GM19238 (cell line): ENCODE measurements around the gene PHYKPL.

Experiments
- DNase-seq: peaks from one replicate; pipeline ENCODE4 v3.0.0; 2011; ENCODE audit warnings: low spot score; ENCODE audit not compliant: insufficient read length

The PHYKPL gene

GRCh38 chr5:178192787-178193186, 39.8 kb downstream of the PHYKPL start:
- no peak for DNase-seq

DNA sequence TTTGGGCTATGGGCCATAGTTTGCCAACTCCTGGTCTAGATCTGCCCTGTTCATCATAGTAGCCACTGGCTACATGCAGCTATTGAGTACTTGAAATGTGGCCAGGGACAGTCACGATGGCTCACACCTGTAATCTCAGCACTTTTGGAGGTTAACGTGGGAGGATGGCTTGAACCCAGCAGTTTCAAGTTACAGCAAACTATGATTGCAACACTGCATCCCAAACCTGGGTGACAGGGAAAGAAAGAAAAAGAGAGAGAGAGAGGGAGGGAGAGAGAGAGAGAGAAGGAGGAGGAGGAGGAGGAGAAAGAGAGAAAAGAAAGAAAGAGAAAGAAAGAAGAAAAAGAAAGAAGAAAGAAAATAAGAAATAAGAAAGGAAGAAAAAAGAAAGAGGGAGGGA, 40.4 kb downstream of the PHYKPL start:
- DNase-seq, result no peak

DNA sequence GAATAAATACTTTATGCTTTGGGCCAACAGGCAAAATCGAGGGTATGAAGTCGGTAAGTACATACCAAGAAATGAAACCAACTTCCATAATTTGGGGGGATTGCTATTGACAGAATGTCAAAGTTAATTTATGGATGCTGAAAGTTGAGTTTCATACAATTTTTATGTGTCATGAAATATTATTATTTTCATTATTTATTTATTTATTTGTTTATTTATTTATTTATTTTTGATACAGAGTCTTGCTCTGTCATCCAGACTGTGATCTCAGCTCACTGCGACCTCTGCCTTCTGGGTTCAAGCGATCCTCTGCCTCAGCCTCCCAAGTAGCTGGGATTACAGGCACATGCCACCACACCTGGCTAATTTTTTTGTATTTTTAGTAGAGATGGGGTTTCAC, 40.9 kb downstream of the PHYKPL start:
- no peak for DNase-seq

DNA sequence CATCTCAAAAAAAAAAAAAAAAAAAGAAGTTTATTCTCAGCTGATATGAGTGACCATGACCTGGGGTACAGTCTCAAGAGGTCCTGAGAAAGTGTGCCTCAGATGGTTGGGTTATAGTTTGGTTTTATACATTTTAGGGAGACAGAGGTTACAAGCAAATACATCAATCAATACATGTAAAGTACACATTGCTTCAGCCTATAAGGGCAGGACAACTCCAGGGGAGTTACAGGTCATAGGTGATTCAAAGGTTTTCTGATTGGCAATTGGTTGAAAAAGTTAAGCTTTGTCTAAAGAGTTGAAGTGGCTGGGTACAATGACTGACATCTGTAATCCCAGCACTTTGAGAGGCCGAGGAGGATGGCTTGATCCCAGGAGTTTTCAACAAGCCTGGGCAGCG, 43.2 kb downstream of the PHYKPL start:
- DNase-seq, result no peak

GRCh38 chr5:178187014-178187413, 45.6 kb downstream of the PHYKPL start, which contains the start of gene GMCL2:
GMCL2 (minus strand) TSS chr5:178187371; CDS start chr5:178187299, 72 bp downstream.
- no peak for DNase-seq

DNA sequence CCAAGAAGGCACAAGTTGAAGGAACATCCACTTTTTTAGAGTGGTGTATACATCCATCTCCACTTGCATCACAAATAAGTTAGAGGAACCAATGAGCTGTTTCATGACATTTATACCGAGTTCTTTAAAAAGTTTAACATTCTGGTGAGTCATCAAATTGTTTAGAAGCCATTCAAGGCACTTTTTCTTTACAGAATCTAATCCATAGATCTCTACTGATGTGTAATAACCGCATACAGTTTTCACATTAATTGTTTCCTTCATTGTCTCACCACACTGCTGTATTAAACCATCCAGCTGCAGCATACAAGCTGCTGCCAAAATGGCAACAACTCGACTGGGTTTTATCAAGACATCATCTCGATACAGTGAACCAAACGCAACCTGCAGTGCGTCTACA, 46.2 kb downstream of the PHYKPL start:
- DNase-seq, result no peak

DNA sequence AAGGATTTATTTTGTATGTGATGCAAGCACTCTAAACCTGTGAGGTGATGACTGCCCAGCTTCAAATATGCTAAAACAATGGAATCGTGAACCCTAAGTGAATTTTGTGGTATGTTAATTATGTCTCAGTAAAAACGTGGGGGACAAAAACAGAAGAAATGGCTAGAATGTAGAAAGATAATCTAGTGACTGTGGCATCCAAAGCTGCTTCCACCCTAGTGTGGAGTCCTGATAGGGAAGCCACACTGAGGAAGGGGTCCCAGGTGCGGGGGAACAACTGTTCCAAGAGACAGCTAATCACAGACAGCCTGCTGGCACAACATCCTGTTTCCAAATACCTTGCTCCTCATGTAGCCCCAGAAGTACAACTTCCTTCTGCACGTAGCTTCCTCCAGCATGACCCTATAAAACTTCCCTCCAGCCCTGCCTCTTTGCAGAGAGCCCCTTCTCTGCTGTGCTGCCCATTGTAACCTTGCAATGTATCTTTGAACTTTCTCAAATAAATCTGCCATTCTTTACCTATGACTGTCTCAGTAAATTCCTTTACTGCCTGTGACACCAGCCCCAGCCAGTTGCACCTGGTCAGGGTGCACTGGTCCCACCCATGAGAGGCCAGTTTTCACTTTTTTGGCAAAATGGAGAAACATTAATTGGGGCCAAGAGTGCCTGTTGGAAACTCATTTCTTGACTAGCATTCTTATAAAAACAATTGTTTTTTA, 50.3 kb downstream of the PHYKPL start:
- no peak for DNase-seq

DNA sequence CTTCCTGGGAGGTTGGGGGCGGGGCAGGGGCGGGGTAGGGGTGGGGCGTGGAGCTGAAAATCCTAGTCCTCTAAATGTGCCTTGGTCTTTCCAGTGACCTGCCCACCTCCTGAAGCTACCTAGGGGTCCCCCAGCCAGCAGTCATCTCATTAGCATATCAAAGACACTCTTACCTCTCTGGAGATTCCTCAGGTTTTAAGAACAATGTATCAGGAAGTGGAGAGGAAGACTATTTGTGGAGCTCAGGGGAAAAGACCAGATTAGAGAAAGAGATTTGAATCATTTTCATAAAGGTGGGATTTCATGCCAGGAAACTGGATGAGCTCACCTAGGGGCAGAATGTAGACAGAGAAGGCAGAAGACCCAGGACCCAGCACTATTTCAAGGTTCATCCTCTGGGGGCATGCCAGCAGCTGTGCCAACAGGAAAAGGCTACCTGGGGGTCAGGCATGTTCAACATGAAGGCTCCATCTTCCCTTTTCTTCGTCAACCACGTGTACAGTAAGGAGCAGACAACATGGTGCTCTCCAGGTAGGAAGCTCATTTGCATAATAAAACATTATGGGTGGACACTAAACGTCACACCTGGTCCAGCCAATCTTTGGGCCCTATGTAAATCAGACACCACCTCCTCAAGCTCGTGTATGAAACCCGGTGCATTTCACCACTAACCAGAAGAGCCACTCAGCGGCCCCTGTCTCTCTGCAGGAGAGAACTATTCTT, 52.3 kb downstream of the PHYKPL start:
- DNase-seq, result no peak

DNA sequence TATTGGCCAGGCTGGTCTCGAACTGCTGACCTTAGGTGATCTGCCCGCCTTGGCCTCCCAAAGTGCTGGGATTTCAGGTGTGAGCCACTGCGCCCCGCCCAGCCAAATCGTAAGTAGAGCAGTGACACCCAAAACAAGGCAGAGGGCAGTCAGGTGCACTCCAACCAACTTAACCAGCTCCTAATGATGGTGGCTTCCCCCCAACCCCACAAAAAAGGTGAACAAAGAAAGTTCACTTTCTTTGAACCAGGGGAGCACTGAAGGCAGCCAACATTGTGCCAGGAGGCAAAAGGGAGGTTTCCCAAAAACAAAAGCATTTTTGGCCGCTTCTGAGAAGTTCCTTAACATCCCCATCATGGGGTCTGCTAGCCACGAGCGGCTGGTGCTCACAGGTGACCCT, 55.0 kb downstream of the PHYKPL start:
- DNase-seq, result no peak

- DNase-seq, result no peak
Observed at GRCh38 chr5:178176791-178177190, 55.8 kb downstream of the PHYKPL start.

- DNase-seq, result no peak
Observed at GRCh38 chr5:178174456-178174855, 58.1 kb downstream of the PHYKPL start.

GRCh38 chr5:178170455-178170854, 62.1 kb downstream of the PHYKPL start:
- DNase-seq, result no peak

GRCh38 chr5:178165581-178165980, 67.0 kb downstream of the PHYKPL start:
- no peak for DNase-seq

- peak; percentile 90 for DNase-seq
Observed at GRCh38 chr5:178163772-178164735, 68.5 kb downstream of the PHYKPL start.

GRCh38 chr5:178162481-178162880, 70.1 kb downstream of the PHYKPL start:
- DNase-seq, result no peak

DNA sequence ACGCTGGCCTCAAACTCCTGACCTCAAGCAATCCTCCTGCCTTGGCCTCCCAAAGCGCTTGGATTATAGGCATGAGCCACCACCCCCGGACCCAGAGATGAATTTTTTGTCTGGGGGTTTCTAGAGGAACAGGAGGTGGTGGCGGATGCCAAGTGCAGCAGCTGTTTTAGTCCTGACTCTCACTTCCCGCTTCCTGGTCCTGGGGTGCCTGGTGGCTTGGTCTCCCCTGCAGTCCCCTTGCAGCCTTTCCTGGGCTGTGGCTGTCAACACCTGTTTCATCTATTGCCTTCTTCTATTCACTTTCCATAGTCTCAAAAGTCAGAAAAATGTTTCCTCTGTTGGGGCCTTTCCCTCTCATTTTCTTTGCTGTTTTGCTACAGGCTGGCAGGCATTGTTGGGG, 72.4 kb downstream of the PHYKPL start:
- DNase-seq, result no peak
